Mononuclear cell (primary cell): ENCODE measurements around the gene MROH2A. TPM values are rescaled to one million over a fixed set of nuclear protein-coding genes. Genes with fewer than 3 reads are reported as not detected.

Experiments
- H3K27me3 ChIP-seq: 2 replicates; pipeline ENCODE4 v1.6.0; 2011; ENCODE audit warnings: low read length, control low read depth; ENCODE audit not compliant: insufficient read depth
- H3K4me1 ChIP-seq: 2 replicates; pipeline ENCODE4 v1.5.1; 2011; ENCODE audit warnings: mild to moderate bottlenecking, low read length, control low read depth; ENCODE audit not compliant: insufficient read depth
- H3K4me3 ChIP-seq: 2 replicates; pipeline ENCODE4 v1.5.1; 2011; ENCODE audit warnings: mild to moderate bottlenecking, low read length, moderate library complexity
- H3K9me3 ChIP-seq: 2 replicates; pipeline ENCODE4 v1.5.1; 2011; ENCODE audit warnings: low read depth, mild to moderate bottlenecking, control low read depth, low read length
- total RNA-seq: library from RNA; depleted of rRNA; stranded (reverse); fragments of >200 nt; gene quantifications from one replicate; pipeline ENCODE4 v1.2.3, GENCODE V29; 2012

Gene MROH2A
- total RNA-seq, 1 donor, result not detected

- Histone ChIP-seq H3K27me3 (no peaks in the 10 kb centered on the region), H3K9me3 (no peaks in the 10 kb centered on the region), H3K4me1 (no peaks in the 10 kb centered on the region), H3K4me3 (no peak overlapping the region)
Observed at GRCh38 chr2:233758141-233758540, 20.0 kb upstream of the MROH2A start.

GRCh38 chr2:233758849-233759248, 19.3 kb upstream of the MROH2A start:
- no peak overlapping the region for H3K4me3 ChIP-seq
- H3K27me3 ChIP-seq, result no peaks in the 10 kb centered on the region
- no peaks in the 10 kb centered on the region for H3K9me3 ChIP-seq
- H3K4me1 ChIP-seq, result no peaks in the 10 kb centered on the region

- Histone ChIP-seq H3K4me1 (no peaks in the 10 kb centered on the region), H3K4me3 (no peak within 1 kb of the TSS), H3K27me3 (no peaks in the 10 kb centered on the region), H3K9me3 (no peaks in the 10 kb centered on the region)
Observed at GRCh38 chr2:233760043-233760442, 18.1 kb upstream of the MROH2A start, which contains the start of gene UGT1A1. Gene UGT1A1, plus strand, starts transcription at chr2:233760270. Its CDS starts 18 bp downstream, at chr2:233760288.

- no peaks in the 10 kb centered on the region for H3K9me3 ChIP-seq
- no peaks in the 10 kb centered on the region for H3K4me1 ChIP-seq
- no peaks in the 10 kb centered on the region for H3K27me3 ChIP-seq
- H3K4me3 ChIP-seq, result no peak overlapping the region
Observed at GRCh38 chr2:233761040-233761769, 16.9 kb upstream of the MROH2A start.

GRCh38 chr2:233764264-233764663, 13.9 kb upstream of the MROH2A start:
- Histone ChIP-seq H3K27me3 (peaks cover 2% of the 10 kb centered on the region), H3K4me3 (no peak overlapping the region), H3K9me3 (no peaks in the 10 kb centered on the region), H3K4me1 (no peaks in the 10 kb centered on the region)

GRCh38 chr2:233764761-233765160, 13.4 kb upstream of the MROH2A start:
- no peaks in the 10 kb centered on the region for H3K4me1 ChIP-seq
- H3K9me3 ChIP-seq, result no peaks in the 10 kb centered on the region
- H3K27me3 ChIP-seq, result peaks cover 2% of the 10 kb centered on the region
- H3K4me3 ChIP-seq, result no peak overlapping the region

GRCh38 chr2:233766416-233766815, 11.7 kb upstream of the MROH2A start:
- Histone ChIP-seq H3K9me3 (no peaks in the 10 kb centered on the region), H3K4me1 (no peaks in the 10 kb centered on the region), H3K27me3 (peaks cover 2% of the 10 kb centered on the region), H3K4me3 (no peak overlapping the region)

GRCh38 chr2:233768076-233768475, 10.1 kb upstream of the MROH2A start:
- H3K4me3 ChIP-seq, result no peak overlapping the region
- peaks cover 2% of the 10 kb centered on the region for H3K27me3 ChIP-seq
- H3K9me3 ChIP-seq, result no peaks in the 10 kb centered on the region
- no peaks in the 10 kb centered on the region for H3K4me1 ChIP-seq

GRCh38 chr2:233769260-233769659, 8.9 kb upstream of the MROH2A start:
- peaks cover 2% of the 10 kb centered on the region for H3K27me3 ChIP-seq
- no peaks in the 10 kb centered on the region for H3K9me3 ChIP-seq
- no peaks in the 10 kb centered on the region for H3K4me1 ChIP-seq
- no peak overlapping the region for H3K4me3 ChIP-seq

- Histone ChIP-seq H3K27me3 (peaks cover 2% of the 10 kb centered on the region), H3K4me3 (no peak overlapping the region), H3K9me3 (no peaks in the 10 kb centered on the region), H3K4me1 (no peaks in the 10 kb centered on the region)
Observed at GRCh38 chr2:233772153-233772552, 6.0 kb upstream of the MROH2A start.

GRCh38 chr2:233772583-233772982, 5.5 kb upstream of the MROH2A start:
- Histone ChIP-seq H3K4me1 (no peaks in the 10 kb centered on the region), H3K9me3 (no peaks in the 10 kb centered on the region), H3K27me3 (peaks cover 2% of the 10 kb centered on the region), H3K4me3 (no peak overlapping the region)

GRCh38 chr2:233773854-233774253, 4.3 kb upstream of the MROH2A start:
- Histone ChIP-seq H3K4me1 (no peaks in the 10 kb centered on the region), H3K4me3 (no peak overlapping the region), H3K9me3 (no peaks in the 10 kb centered on the region), H3K27me3 (no peaks in the 10 kb centered on the region)

GRCh38 chr2:233775414-233775813, 2.7 kb upstream of the MROH2A start:
- H3K9me3 ChIP-seq, result no peaks in the 10 kb centered on the region
- no peak overlapping the region for H3K4me3 ChIP-seq
- H3K4me1 ChIP-seq, result no peaks in the 10 kb centered on the region
- H3K27me3 ChIP-seq, result no peaks in the 10 kb centered on the region

- Histone ChIP-seq H3K4me1 (no peaks in the 10 kb centered on the region), H3K9me3 (no peaks in the 10 kb centered on the region), H3K4me3 (no peak overlapping the region), H3K27me3 (no peaks in the 10 kb centered on the region)
Observed at GRCh38 chr2:233779722-233780121, 1.6 kb downstream of the MROH2A start.

GRCh38 chr2:233780771-233781170, 2.6 kb downstream of the MROH2A start:
- no peaks in the 10 kb centered on the region for H3K27me3 ChIP-seq
- no peak overlapping the region for H3K4me3 ChIP-seq
- no peaks in the 10 kb centered on the region for H3K9me3 ChIP-seq
- H3K4me1 ChIP-seq, result no peaks in the 10 kb centered on the region

GRCh38 chr2:233789554-233789953, 11.4 kb downstream of the MROH2A start:
- H3K9me3 ChIP-seq, result no peaks in the 10 kb centered on the region
- no peak overlapping the region for H3K4me3 ChIP-seq
- no peaks in the 10 kb centered on the region for H3K4me1 ChIP-seq
- H3K27me3 ChIP-seq, result no peaks in the 10 kb centered on the region
